CD8-positive, alpha-beta memory T cell (primary cell): ENCODE data around the gene ADAMTS18. TPM values are rescaled to one million over a fixed set of nuclear protein-coding genes. Genes with fewer than 3 reads are reported as not detected.

Source experiments
- CTCF ChIA-PET: fragments of 350-600 bp; sonication (Branson Sonifier 250); formaldehyde crosslinking; loops from one replicate; lab custom pipeline; 2021; ENCODE audit warnings: antibody characterized with exemption; lab: Charles Lee
- POLR2A ChIA-PET: fragments of 350-600 bp; sonication (Branson Sonifier 250); formaldehyde crosslinking; loops from one replicate; lab custom pipeline; 2021; ENCODE audit warnings: antibody characterized with exemption; lab: Charles Lee
- DNase-seq, 5 donors: peaks; one replicate each; pipeline versions ENCODE4 v3.0.0 to v3.0.0-alpha.2; 2020 to 2022; ENCODE audit warnings: mixed read lengths in 1 of 5
- H3K27ac ChIP-seq: one replicate; pipeline ENCODE4 v1.7.0; 2013; ENCODE audit warnings: low read depth, mild to moderate bottlenecking, low read length, moderate library complexity
- H3K27me3 ChIP-seq: 2 replicates; pipeline ENCODE4 v1.7.0; 2013; ENCODE audit warnings: low read length, mild to moderate bottlenecking; ENCODE audit not compliant: insufficient read depth, poor library complexity, severe bottlenecking
- H3K36me3 ChIP-seq: 2 replicates; pipeline ENCODE4 v1.7.0; 2013; ENCODE audit warnings: mild to moderate bottlenecking, low read length, moderate library complexity; ENCODE audit not compliant: insufficient read depth
- H3K4me1 ChIP-seq: 2 replicates; pipeline ENCODE4 v1.7.0; 2013; ENCODE audit warnings: mild to moderate bottlenecking, low read length, moderate library complexity; ENCODE audit not compliant: insufficient read depth
- H3K4me3 ChIP-seq: 2 replicates; pipeline ENCODE4 v1.7.0; 2013; ENCODE audit warnings: mild to moderate bottlenecking, low read length
- H3K9me3 ChIP-seq: 2 replicates; pipeline ENCODE4 v1.7.0; 2013; ENCODE audit warnings: mild to moderate bottlenecking, low read length
- H3K27ac Mint-ChIP-seq, 8 donors: one replicate each; pipeline ENCODE4 v1.8.0; 2020 to 2021; ENCODE audit warnings: mixed read lengths in 8 of 8, mild to moderate bottlenecking in 6 of 8, inconsistent platforms in 3 of 8, moderate library complexity in 3 of 8
- H3K27me3 Mint-ChIP-seq, 2 donors: one replicate each; pipeline ENCODE4 v1.8.0; 2020 to 2021; ENCODE audit warnings: mixed read lengths in 2 of 2, mild to moderate bottlenecking in 1 of 2, moderate library complexity in 1 of 2
- H3K36me3 Mint-ChIP-seq, 3 donors: one replicate each; pipeline ENCODE4 v1.8.0; 2020 to 2021; ENCODE audit warnings: mixed read lengths in 3 of 3, inconsistent platforms in 1 of 3, mild to moderate bottlenecking in 1 of 3
- H3K4me1 Mint-ChIP-seq, 3 donors: one replicate each; pipeline ENCODE4 v1.8.0; 2020 to 2021; ENCODE audit warnings: mixed read lengths in 3 of 3, inconsistent platforms in 1 of 3, mild to moderate bottlenecking in 1 of 3
- H3K4me3 Mint-ChIP-seq, 7 donors: one replicate each; pipeline ENCODE4 v1.8.0; 2020 to 2021; ENCODE audit warnings: mixed read lengths in 7 of 7, mild to moderate bottlenecking in 6 of 7, moderate library complexity in 4 of 7, inconsistent platforms in 2 of 7
- H3K9me3 Mint-ChIP-seq, 5 donors: one replicate each; pipeline ENCODE4 v1.8.0; 2020 to 2022; ENCODE audit warnings: mixed read lengths in 5 of 5, mild to moderate bottlenecking in 3 of 5, moderate library complexity in 2 of 5, inconsistent platforms in 1 of 5
- polyA plus RNA-seq: library from polyadenylated mRNA; unstranded; fragments of 300-500 nt; fragmentation: Illumina TruSeq; gene quantifications from one replicate; pipeline ENCODE4 v1.2.3, GENCODE V29; 2021
- total RNA-seq, 2 experiments: library from RNA; stranded (reverse); gene quantifications; one replicate each; pipeline ENCODE4 v1.2.3, GENCODE V29; 2021

The ADAMTS18 gene
- total and polyA plus RNA-seq, 3 experiments from 2014 or later, result not detected

DNA sequence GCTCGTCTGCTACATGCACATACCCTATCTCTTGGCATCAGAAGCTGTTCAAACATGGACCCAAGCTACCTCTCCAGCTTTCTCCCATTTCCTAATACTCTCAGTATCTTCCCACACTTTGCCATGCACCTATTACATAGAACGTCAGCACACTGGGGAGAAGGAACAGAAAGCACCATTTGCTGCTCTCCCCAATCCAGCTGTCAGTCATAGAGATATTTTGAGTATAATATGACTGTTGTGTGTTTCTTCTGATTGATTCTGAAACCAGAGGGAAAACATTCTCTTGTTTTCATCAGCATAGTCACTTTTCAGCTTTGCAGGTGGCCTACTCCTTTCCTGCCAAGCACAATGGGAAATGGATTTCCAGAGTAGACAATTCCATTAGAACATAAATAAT is 107.1 kb downstream of the ADAMTS18 start:
- Histone ChIP-seq H3K9me3 (no peaks in the 10 kb centered on the region), H3K4me3 (no peak overlapping the region), H3K27me3 (no peaks in the 10 kb centered on the region), H3K4me1 (no peaks in the 10 kb centered on the region), H3K27ac (no peak overlapping the region), H3K36me3 (no peaks in the 10 kb centered on the region)
- H3K36me3 Mint-ChIP-seq, result no peaks in the 10 kb centered on the region
- ChIA-PET POLR2A (no interaction called here), CTCF (no interaction called here)
- no peak overlapping the region for H3K4me3 Mint-ChIP-seq
- no peaks in the 10 kb centered on the region for H3K27me3 Mint-ChIP-seq
- peaks cover 0 to 2% (median 0%) of the 10 kb centered on the region in 5 donors for H3K9me3 Mint-ChIP-seq
- no peak for DNase-seq
- no peaks in the 10 kb centered on the region for H3K4me1 Mint-ChIP-seq
- H3K27ac Mint-ChIP-seq, result no peak overlapping the region

GRCh38 chr16:77324729-77325128 is 110.1 kb downstream of the ADAMTS18 start:
- no peak for DNase-seq
- CTCF ChIA-PET, result no interaction called here
- H3K27ac Mint-ChIP-seq, result no peak overlapping the region
- Histone ChIP-seq H3K36me3 (no peaks in the 10 kb centered on the region), H3K4me1 (no peaks in the 10 kb centered on the region), H3K27me3 (no peaks in the 10 kb centered on the region), H3K4me3 (no peak overlapping the region), H3K27ac (no peak overlapping the region), H3K9me3 (no peaks in the 10 kb centered on the region)
- peaks cover 0 to 15% of the 10 kb centered on the region in 2 donors for H3K27me3 Mint-ChIP-seq
- H3K4me1 Mint-ChIP-seq, result no peaks in the 10 kb centered on the region
- H3K36me3 Mint-ChIP-seq, result no peaks in the 10 kb centered on the region
- H3K4me3 Mint-ChIP-seq, result no peak overlapping the region
- POLR2A ChIA-PET, result no interaction called here
- H3K9me3 Mint-ChIP-seq, result peaks cover 0 to 2% (median 0%) of the 10 kb centered on the region in 5 donors

GRCh38 chr16:77323695-77324094 is 111.1 kb downstream of the ADAMTS18 start:
- Mint-ChIP-seq H3K9me3 (peaks cover 0 to 2% (median 0%) of the 10 kb centered on the region in 5 donors), H3K4me1 (no peaks in the 10 kb centered on the region), H3K27ac (no peak overlapping the region), H3K4me3 (no peak overlapping the region), H3K36me3 (no peaks in the 10 kb centered on the region), H3K27me3 (peaks cover 0 to 15% of the 10 kb centered on the region in 2 donors)
- Histone ChIP-seq H3K27me3 (no peaks in the 10 kb centered on the region), H3K36me3 (no peaks in the 10 kb centered on the region), H3K4me3 (no peak overlapping the region), H3K4me1 (no peaks in the 10 kb centered on the region), H3K27ac (no peak overlapping the region), H3K9me3 (no peaks in the 10 kb centered on the region)
- ChIA-PET CTCF (no interaction called here), POLR2A (no interaction called here)
- no peak for DNase-seq

- no peaks in the 10 kb centered on the region for H3K36me3 Mint-ChIP-seq
- no peaks in the 10 kb centered on the region for H3K27me3 ChIP-seq
- no peaks in the 10 kb centered on the region for H3K4me1 ChIP-seq
- H3K27me3 Mint-ChIP-seq, result peaks cover 0 to 15% of the 10 kb centered on the region in 2 donors
- no peaks in the 10 kb centered on the region for H3K4me1 Mint-ChIP-seq
- H3K36me3 ChIP-seq, result no peaks in the 10 kb centered on the region
- DNase-seq, result no peak
- no peak overlapping the region for H3K27ac Mint-ChIP-seq
- no peak overlapping the region for H3K4me3 ChIP-seq
- no peak overlapping the region for H3K4me3 Mint-ChIP-seq
- ChIA-PET POLR2A (no interaction called here), CTCF (no interaction called here)
- H3K27ac ChIP-seq, result no peak overlapping the region
- no peaks in the 10 kb centered on the region for H3K9me3 ChIP-seq
- peaks cover 0 to 2% (median 0%) of the 10 kb centered on the region in 5 donors for H3K9me3 Mint-ChIP-seq
These were observed 112.1 kb downstream of the ADAMTS18 start for GRCh38 chr16:77322757-77323156.

DNA sequence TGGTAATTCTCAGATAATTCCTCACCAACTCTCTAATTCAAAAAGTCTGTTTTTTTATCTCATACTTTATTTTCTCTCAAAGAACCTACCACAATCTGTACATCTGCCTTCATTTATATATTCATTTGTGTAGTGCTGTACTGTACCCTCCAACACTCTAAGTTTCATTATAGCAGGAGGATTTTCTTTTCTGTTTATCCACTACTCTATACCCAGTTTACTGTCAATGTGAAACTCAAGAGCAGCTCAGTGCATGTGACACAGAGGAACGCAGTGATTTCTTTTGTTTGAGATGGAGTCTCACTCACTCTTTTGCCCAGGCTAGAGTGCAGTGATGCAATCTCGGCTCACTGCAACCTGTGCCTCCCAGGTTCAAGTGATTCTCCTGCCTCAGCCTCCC is 117.8 kb downstream of the ADAMTS18 start:
- Histone ChIP-seq H3K9me3 (no peaks in the 10 kb centered on the region), H3K36me3 (no peaks in the 10 kb centered on the region), H3K4me1 (no peaks in the 10 kb centered on the region), H3K27me3 (no peaks in the 10 kb centered on the region), H3K4me3 (no peak overlapping the region), H3K27ac (no peak overlapping the region)
- Mint-ChIP-seq H3K9me3 (no peaks in the 10 kb centered on the region), H3K27ac (no peak overlapping the region), H3K4me3 (no peak overlapping the region), H3K36me3 (no peaks in the 10 kb centered on the region), H3K27me3 (peaks cover 8 to 11% of the 10 kb centered on the region in 2 donors), H3K4me1 (no peaks in the 10 kb centered on the region)
- POLR2A ChIA-PET, result no interaction called here
- CTCF ChIA-PET, result no interaction called here
- DNase-seq, result no peak

- no peaks in the 10 kb centered on the region for H3K4me1 ChIP-seq
- POLR2A ChIA-PET, result no interaction called here
- no peak overlapping the region for H3K4me3 ChIP-seq
These were observed 124.0 kb downstream of the ADAMTS18 start for GRCh38 chr16:77310877-77311276.

GRCh38 chr16:77308163-77308561 is 126.7 kb downstream of the ADAMTS18 start:
- no peak overlapping the region for H3K27ac ChIP-seq
- CTCF ChIA-PET, result no interaction called here
- no peak for DNase-seq
- H3K4me3 Mint-ChIP-seq, result no peak overlapping the region
- peaks cover 3% of the 10 kb centered on the region in 2 donors for H3K27me3 Mint-ChIP-seq
- no peaks in the 10 kb centered on the region for H3K27me3 ChIP-seq
- H3K4me3 ChIP-seq, result no peak overlapping the region
- H3K36me3 ChIP-seq, result no peaks in the 10 kb centered on the region
- H3K36me3 Mint-ChIP-seq, result no peaks in the 10 kb centered on the region
- POLR2A ChIA-PET, result no interaction called here
- H3K9me3 ChIP-seq, result no peaks in the 10 kb centered on the region
- H3K4me1 Mint-ChIP-seq, result no peaks in the 10 kb centered on the region
- H3K9me3 Mint-ChIP-seq, result no peaks in the 10 kb centered on the region
- no peaks in the 10 kb centered on the region for H3K4me1 ChIP-seq
- no peak overlapping the region for H3K27ac Mint-ChIP-seq

More at GRCh38 chr16:77310877-77311276, 124.0 kb downstream of the ADAMTS18 start:
- Histone ChIP-seq H3K9me3 (no peaks in the 10 kb centered on the region), H3K27ac (no peak overlapping the region), H3K36me3 (no peaks in the 10 kb centered on the region), H3K27me3 (no peaks in the 10 kb centered on the region)
- no peak overlapping the region for H3K27ac Mint-ChIP-seq
- H3K4me3 Mint-ChIP-seq, result no peak overlapping the region
- H3K36me3 Mint-ChIP-seq, result no peaks in the 10 kb centered on the region
- no peak for DNase-seq
- CTCF ChIA-PET, result no interaction called here
- no peaks in the 10 kb centered on the region for H3K4me1 Mint-ChIP-seq
- no peaks in the 10 kb centered on the region for H3K9me3 Mint-ChIP-seq
- H3K27me3 Mint-ChIP-seq, result peaks cover 0 to 5% of the 10 kb centered on the region in 2 donors

DNA sequence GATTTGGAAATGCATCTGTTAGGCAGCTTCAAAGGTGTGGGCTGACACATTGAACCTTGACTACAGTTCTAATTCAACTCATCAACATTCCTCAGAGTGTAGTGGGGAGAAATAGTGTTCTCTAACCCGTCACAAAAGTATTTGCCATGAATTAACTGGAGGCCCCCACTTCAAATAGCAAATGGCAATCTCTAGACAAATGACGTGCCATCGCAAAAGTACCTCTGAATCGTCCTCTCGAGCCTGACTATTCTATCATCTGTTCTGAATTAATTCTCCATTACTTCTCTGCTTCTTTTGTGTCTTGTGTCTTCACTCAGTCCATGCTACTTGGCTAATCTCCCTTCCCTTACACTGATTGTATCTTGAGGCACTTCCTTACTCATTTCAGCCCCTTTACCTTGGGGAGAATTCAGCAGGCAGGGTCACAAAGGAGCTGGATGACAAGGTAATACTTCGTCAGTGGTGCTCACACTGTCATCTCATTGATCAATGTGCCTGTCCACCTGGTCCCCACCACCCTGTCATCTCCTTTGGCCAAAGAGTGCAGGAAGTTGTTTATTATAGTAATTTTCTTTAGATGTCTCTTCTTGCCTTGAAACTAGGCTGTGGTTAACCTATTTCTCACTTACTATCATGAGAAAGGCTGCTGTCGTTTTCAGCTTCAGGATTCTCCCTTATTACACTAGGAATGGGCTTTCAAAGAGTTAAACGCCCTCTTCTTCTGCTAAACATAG is 127.2 kb downstream of the ADAMTS18 start:
- CTCF ChIA-PET, result no interaction called here
- DNase-seq, result no peak
- POLR2A ChIA-PET, result no interaction called here
- Mint-ChIP-seq H3K4me1 (no peaks in the 10 kb centered on the region), H3K27me3 (peaks cover 3% of the 10 kb centered on the region in 2 donors), H3K4me3 (no peak overlapping the region), H3K36me3 (no peaks in the 10 kb centered on the region), H3K27ac (no peak overlapping the region), H3K9me3 (no peaks in the 10 kb centered on the region)
- Histone ChIP-seq H3K27me3 (no peaks in the 10 kb centered on the region), H3K36me3 (no peaks in the 10 kb centered on the region), H3K4me1 (no peaks in the 10 kb centered on the region), H3K27ac (no peak overlapping the region), H3K4me3 (no peak overlapping the region), H3K9me3 (no peaks in the 10 kb centered on the region)
